ENCODE results near the gene EFNB1.
"Not testable (repeated sequence)": the region's sequence is repeated elsewhere in the genome, so short reads cannot be mapped to it uniquely, and the experiment has no call there.

The EFNB1 gene

GRCh38 chrX:68794461-68794860, 34.4 kb upstream of the EFNB1 start:
- DNase-seq (ENCODE audit: extremely low spot score), result peak; percentile 0
- TF ChIP-seq CTBP1 (IDR thresholded peaks at IDR 0.05; ENCODE audit: borderline replicate concordance), result no peak
- no peak for TF ChIP-seq FOXM1 (IDR thresholded peaks at IDR 0.05; ENCODE audit: borderline replicate concordance)
- no peak for TF ChIP-seq L3MBTL2 (conservative IDR thresholded peaks at IDR 0.05)
- no peak for TF ChIP-seq ELF4 (IDR thresholded peaks at IDR 0.05)
- TF ChIP-seq SUZ12 (IDR thresholded peaks at IDR 0.05), result no peak
- TF ChIP-seq HDGF (IDR thresholded peaks at IDR 0.05; ENCODE audit: borderline replicate concordance), result no peak
- no peak for TF ChIP-seq SP1 (IDR thresholded peaks at IDR 0.05)
- TF ChIP-seq LEF1 (IDR thresholded peaks at IDR 0.05; ENCODE audit: borderline replicate concordance), result no peak
- no peak for TF ChIP-seq PKNOX1 (IDR thresholded peaks at IDR 0.05)
- TF ChIP-seq TARDBP (IDR thresholded peaks at IDR 0.05), result no peak
- no peak for TF ChIP-seq FOXK2 (IDR thresholded peaks at IDR 0.05)
- TF ChIP-seq BHLHE40 (IDR thresholded peaks at IDR 0.05; ENCODE audit: borderline replicate concordance), result no peak
- no peak for TF ChIP-seq ZNF384 (IDR thresholded peaks at IDR 0.05)
- no peak for TF ChIP-seq NFRKB (IDR thresholded peaks at IDR 0.05)
- TF ChIP-seq FOXA1 (IDR thresholded peaks at IDR 0.05), result no peak
- TF ChIP-seq ARNT (IDR thresholded peaks at IDR 0.05), result no peak
- POLR2A ChIA-PET, result no interaction called here
- CTCF ChIA-PET, result interaction anchor here (0.7 kb wide), 1 partner anchor 13 kb away, joined by 3 read pairs; no protein-coding TSS in a partner anchor

GRCh38 chrX:68795741-68796140, 33.1 kb upstream of the EFNB1 start:
- TF ChIP-seq CTBP1 (IDR thresholded peaks at IDR 0.05; ENCODE audit: borderline replicate concordance), result no peak
- no peak for TF ChIP-seq HDGF (IDR thresholded peaks at IDR 0.05; ENCODE audit: borderline replicate concordance)
- no peak for TF ChIP-seq FOXA1 (IDR thresholded peaks at IDR 0.05)
- TF ChIP-seq L3MBTL2 (conservative IDR thresholded peaks at IDR 0.05), result no peak
- no peak for TF ChIP-seq SP1 (IDR thresholded peaks at IDR 0.05)
- TF ChIP-seq FOXK2 (IDR thresholded peaks at IDR 0.05), result no peak
- no peak for TF ChIP-seq ELF4 (IDR thresholded peaks at IDR 0.05)
- TF ChIP-seq PKNOX1 (IDR thresholded peaks at IDR 0.05), result no peak
- TF ChIP-seq FOXM1 (IDR thresholded peaks at IDR 0.05; ENCODE audit: borderline replicate concordance), result no peak
- no peak for TF ChIP-seq ZNF384 (IDR thresholded peaks at IDR 0.05)
- no peak for TF ChIP-seq SUZ12 (IDR thresholded peaks at IDR 0.05)
- TF ChIP-seq ARNT (IDR thresholded peaks at IDR 0.05), result no peak
- no peak for TF ChIP-seq NFRKB (IDR thresholded peaks at IDR 0.05)
- TF ChIP-seq TARDBP (IDR thresholded peaks at IDR 0.05), result no peak
- no peak for TF ChIP-seq LEF1 (IDR thresholded peaks at IDR 0.05; ENCODE audit: borderline replicate concordance)
- no peak for TF ChIP-seq BHLHE40 (IDR thresholded peaks at IDR 0.05; ENCODE audit: borderline replicate concordance)
- ChIA-PET POLR2A (no interaction called here), CTCF (no interaction called here)
- no peak for DNase-seq (ENCODE audit: extremely low spot score)

- DNase-seq (ENCODE audit: extremely low spot score); POLR2A ChIA-PET; CTCF ChIA-PET: not testable (repeated sequence)
These were observed 30.4 kb upstream of the EFNB1 start for GRCh38 chrX:68798400-68798799.

GRCh38 chrX:68801737-68802290, 27.0 kb upstream of the EFNB1 start:
- ChIA-PET CTCF (interaction anchor here (2.1 kb wide), 1 partner anchor 69 kb away, joined by 5 read pairs; no protein-coding TSS in a partner anchor), POLR2A (no interaction called here)
- DNase-seq (ENCODE audit: extremely low spot score), result no peak
- TF ChIP-seq ELF4 (IDR thresholded peaks at IDR 0.05) (no peak), ZNF384 (IDR thresholded peaks at IDR 0.05) (no peak), NFRKB (IDR thresholded peaks at IDR 0.05) (no peak), FOXK2 (IDR thresholded peaks at IDR 0.05) (no peak), SP1 (IDR thresholded peaks at IDR 0.05) (no peak), SUZ12 (IDR thresholded peaks at IDR 0.05) (no peak), HDGF (IDR thresholded peaks at IDR 0.05; ENCODE audit: borderline replicate concordance) (no peak), LEF1 (IDR thresholded peaks at IDR 0.05; ENCODE audit: borderline replicate concordance) (no peak), FOXA1 (IDR thresholded peaks at IDR 0.05) (no peak), ARNT (IDR thresholded peaks at IDR 0.05) (no peak), BHLHE40 (IDR thresholded peaks at IDR 0.05; ENCODE audit: borderline replicate concordance) (no peak), CTBP1 (IDR thresholded peaks at IDR 0.05; ENCODE audit: borderline replicate concordance) (no peak), FOXM1 (IDR thresholded peaks at IDR 0.05; ENCODE audit: borderline replicate concordance) (no peak), TARDBP (IDR thresholded peaks at IDR 0.05) (no peak), L3MBTL2 (conservative IDR thresholded peaks at IDR 0.05) (no peak), PKNOX1 (IDR thresholded peaks at IDR 0.05) (no peak)

DNA sequence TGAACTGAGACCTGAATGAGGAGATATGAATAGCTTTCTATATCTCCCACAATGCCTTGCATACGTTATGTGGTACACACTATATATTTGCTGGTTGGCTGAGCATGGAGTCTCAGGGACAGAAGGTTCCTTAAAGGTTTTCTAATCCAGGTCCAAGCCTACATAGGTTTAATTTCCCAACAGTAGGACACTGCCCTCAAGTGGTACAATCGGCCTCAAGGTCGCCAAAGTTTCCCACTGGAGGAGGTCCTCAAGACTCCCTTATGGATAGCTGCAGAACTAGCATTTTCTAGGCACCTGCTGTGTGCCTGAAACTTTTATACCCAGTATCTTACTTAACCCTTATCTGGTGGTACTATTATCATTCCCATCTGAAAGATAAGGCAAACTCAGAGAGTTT, 21.0 kb upstream of the EFNB1 start:
- no peak for TF ChIP-seq PKNOX1 (IDR thresholded peaks at IDR 0.05)
- peak; percentile 44 for DNase-seq (ENCODE audit: extremely low spot score)
- CTCF ChIA-PET, result interaction anchor here (1.1 to 5.4 kb wide), 7 partner anchors 13 to 611 kb away, joined by 3 to 81 read pairs (median 5); partner anchors contain the start of gene EFNB1
- POLR2A ChIA-PET, result interaction anchor here (1.2 kb wide), 1 partner anchor 75 kb away, joined by 3 read pairs; no protein-coding TSS in a partner anchor

Measured in HEK293T (cell line).